HepG2 (cell line): ENCODE measurements around the gene ZFX. TPM values are rescaled to one million over a fixed set of nuclear protein-coding genes. Genes with fewer than 3 reads are reported as not detected.

Experiments
- ATAC-seq: fragments of 200-7000 bp; cut with Tn5 transposase; 3 replicates; pipeline ENCODE4 v1.9.1; 2020; ENCODE audit warnings: mild to moderate bottlenecking, moderate library complexity
- BruUV-seq: library from RNA; stranded (reverse); fragments of 400-500 nt; replicated peaks from 2 replicates; lab custom pipeline; 2021; lab: Mats Ljungman, UMichigan
- CTCF ChIA-PET: fragments of 300-600 bp; formaldehyde crosslinking; extraction: SDS; loops from one replicate; lab custom pipeline; 2021; ENCODE audit warnings: low total read pairs, inconsistent platforms, low intra/inter-chr PET ratio; lab: Yijun Ruan, JAX
- POLR2A ChIA-PET: fragments of 350-600 bp; sonication (Branson Sonifier 250); formaldehyde crosslinking; loops from one replicate; lab custom pipeline; 2020; ENCODE audit warnings: antibody characterized with exemption, inconsistent platforms; lab: Yijun Ruan, JAX
- DNase-seq: peaks from one replicate; pipeline ENCODE4 v3.0.0-alpha.2; 2015; ENCODE audit warnings: low spot score
- FAIRE-seq: peaks from 3 replicates; lab custom pipeline; 2011; peaks lifted over from hg19 to GRCh38; lab: Jason Lieb, UNC
- H2AFZ ChIP-seq: one replicate; pipeline ENCODE4 v1.6.1; 2011; ENCODE audit warnings: low read length, inconsistent platforms
- H3K27ac ChIP-seq: fragments of 300-600 bp; 3 replicates; pipeline ENCODE4 v1.8.0; 2011; ENCODE audit warnings: mixed run types, mild to moderate bottlenecking, mixed read lengths, low read length, inconsistent platforms; ENCODE audit not compliant: insufficient read depth; ENCODE audit errors: extremely low read length
- H3K27me3 ChIP-seq, 2 experiments: fragments of 200-600 bp in 1 of 2; 2 replicates in 1 of 2; 3 replicates in 1 of 2; pipeline versions ENCODE4 v1.6.0 to v1.8.0; 2011; ENCODE audit warnings: low read length in 2 of 2, mild to moderate bottlenecking in 2 of 2, moderate library complexity in 2 of 2, inconsistent platforms in 1 of 2; ENCODE audit not compliant: insufficient read depth in 2 of 2, control insufficient read depth in 1 of 2
- H3K36me3 ChIP-seq, 2 experiments: fragments of 200-600 bp in 1 of 2; replicated peaks in 1 of 2; 2 replicates in 1 of 2; 3 replicates in 1 of 2; pipeline versions ENCODE4 v1.5.1 to v1.8.0; 2011; ENCODE audit warnings: low read length in 2 of 2, inconsistent platforms in 1 of 2; ENCODE audit not compliant: insufficient read depth in 2 of 2, control insufficient read depth in 1 of 2
- H3K4me1 ChIP-seq: 2 replicates; pipeline ENCODE4 v1.5.1; 2012; ENCODE audit warnings: low read length, inconsistent platforms; ENCODE audit not compliant: insufficient read depth
- H3K4me2 ChIP-seq: 2 replicates; pipeline ENCODE4 v1.6.0; 2011; ENCODE audit warnings: low read depth, low read length, inconsistent platforms
- H3K4me3 ChIP-seq, 3 experiments: fragments of 200-600 bp in 1 of 3; sonication (generic), shearing (Covaris generic) in 1 of 3; replicated peaks in 1 of 3; 2 replicates each; pipeline ENCODE4 v1.5.1; 2011 to 2016; ENCODE audit warnings: low read length in 3 of 3, inconsistent platforms in 2 of 3, low read depth in 2 of 3, mild to moderate bottlenecking in 2 of 3, control low read depth in 1 of 3, mixed read lengths in 1 of 3; ENCODE audit not compliant: insufficient read depth in 1 of 3
- H3K79me2 ChIP-seq: one replicate; pipeline ENCODE4 v1.6.1; 2011; ENCODE audit warnings: low read length, inconsistent platforms; ENCODE audit not compliant: insufficient read depth
- H3K9ac ChIP-seq: 2 replicates; pipeline ENCODE4 v1.6.0; 2011; ENCODE audit warnings: mild to moderate bottlenecking, low read depth, low read length, inconsistent platforms; ENCODE audit not compliant: insufficient read depth
- H3K9me3 ChIP-seq: 2 replicates; pipeline ENCODE4 v1.5.1; 2012; ENCODE audit warnings: mild to moderate bottlenecking, low read length
- H4K20me1 ChIP-seq: 2 replicates; pipeline ENCODE4 v1.6.0; 2011; ENCODE audit warnings: inconsistent platforms, mild to moderate bottlenecking, low read length, moderate library complexity; ENCODE audit not compliant: insufficient read depth
- KMT2B ChIP-seq: IDR thresholded peaks from 2 replicates; pipeline ENCODE4 v1.6.1; 2016; ENCODE audit warnings: missing genetic modification reagents, missing compliant biosample characterization
- NBN ChIP-seq: fragments of 450-650 bp; conservative IDR thresholded peaks from 2 replicates; pipeline ENCODE4 v1.6.1; 2017
- REL ChIP-seq: sonication (generic); formaldehyde crosslinking; conservative IDR thresholded peaks from 2 replicates; pipeline ENCODE4 v1.8.0; 2022; ENCODE audit warnings: mild to moderate bottlenecking, missing genetic modification reagents, moderate library complexity
- SNAI1 ChIP-seq: sonication (generic); formaldehyde crosslinking; IDR thresholded peaks from 2 replicates; pipeline ENCODE4 v1.5.0; 2020; ENCODE audit warnings: mild to moderate bottlenecking, missing genetic modification reagents, borderline replicate concordance
- TFDP2 ChIP-seq: sonication (generic); formaldehyde crosslinking; IDR thresholded peaks from 2 replicates; pipeline ENCODE4 v1.4.0; 2020; ENCODE audit warnings: missing genetic modification reagents
- THRA ChIP-seq: sonication (generic); formaldehyde crosslinking; IDR thresholded peaks from 2 replicates; pipeline ENCODE4 v1.4.0; 2020; ENCODE audit warnings: missing genetic modification reagents, borderline replicate concordance
- ZNF224 ChIP-seq: sonication (generic); formaldehyde crosslinking; IDR thresholded peaks from 2 replicates; pipeline ENCODE4 v1.5.0; 2020; ENCODE audit warnings: mild to moderate bottlenecking, missing genetic modification reagents
- ZNF24 ChIP-seq: fragments of 450-650 bp; IDR thresholded peaks from 2 replicates; pipeline ENCODE4 v1.6.1; 2017; ENCODE audit warnings: antibody characterized with exemption, mild to moderate bottlenecking
- ZNF629 ChIP-seq: sonication (generic); formaldehyde crosslinking; conservative IDR thresholded peaks from 2 replicates; pipeline ENCODE4 v1.5.0; 2020; ENCODE audit warnings: missing genetic modification reagents
- ZNF772 ChIP-seq: sonication (generic); formaldehyde crosslinking; IDR thresholded peaks from 2 replicates; pipeline ENCODE4 v1.5.0; 2020; ENCODE audit warnings: mild to moderate bottlenecking, missing genetic modification reagents
- ZNF781 ChIP-seq: sonication (generic); formaldehyde crosslinking; IDR thresholded peaks from 2 replicates; pipeline ENCODE4 v1.5.1; 2020; ENCODE audit warnings: borderline replicate concordance, mild to moderate bottlenecking, missing genetic modification reagents; ENCODE audit errors: not compliant biosample characterization
- ZUFSP ChIP-seq: sonication (generic); formaldehyde crosslinking; IDR thresholded peaks from 2 replicates; pipeline ENCODE4 v1.9.0; 2021; ENCODE audit warnings: missing genetic modification reagents, mild to moderate bottlenecking, borderline replicate concordance
- WGBS: methylation state at CpG from one replicate; pipeline ENCODE4 v1.1.6; 2017; ENCODE audit warnings: low lambda C conversion rate; 5-methylcytosine and 5-hydroxymethylcytosine counted together
- in situ Hi-C: cut with HindIII; loops from 2 replicates; pipeline ENCODE4 v1.10.0; 2017; ENCODE audit warnings: low pct_unique_long_range_greater_than_20kb; ENCODE audit not compliant: extremely low pct_ligation_motif_present
- intact Hi-C: fragments of 100-400 bp; cut with micrococcal nuclease; formaldehyde crosslinking; loops from one replicate; pipeline ENCODE4 v1.10.0; 2022; ENCODE audit not compliant: unreplicated experiment
- polyA plus RNA-seq, 8 experiments: library from polyadenylated mRNA; depleted of rRNA in 3 of 8; stranded (reverse) in 7 of 8; unstranded in 1 of 8; fragments of >200 nt; fragmentation: Illumina TruSeq in 4 of 8; extraction: Trizol in 4 of 8; gene quantifications; 2 replicates each; pipeline versions ENCODE4 v1.2.1 to v1.2.3, GENCODE V29; 2011 to 2016; ENCODE audit warnings: low read depth in 4 of 8, missing spikeins in 1 of 8, mixed read lengths in 1 of 8; ENCODE audit not compliant: insufficient read depth in 1 of 8
- total RNA-seq, 5 experiments: library from RNA; depleted of rRNA; stranded (reverse); fragments of >200 nt; fragmentation: Illumina TruSeq; extraction: Trizol; gene quantifications; 2 replicates each; pipeline ENCODE4 v1.2.3, GENCODE V29; 2016; ENCODE audit warnings: low read depth in 1 of 5

Gene ZFX
- total and polyA plus RNA-seq, 2 of the 13 experiments (the other 11 are each of a cell fraction or from before 2014, with no cell fraction given), result 13.8 to 37.3 TPM

- peaks cover 47% of the 10 kb centered on the region for H4K20me1 ChIP-seq
- peaks cover 60% of the 10 kb centered on the region for H3K79me2 ChIP-seq
- intact Hi-C loops (no loop called here), in situ Hi-C loops (no loop called here)
- no peaks in the 10 kb centered on the region for H3K27me3 ChIP-seq
- no peaks in the 10 kb centered on the region for H3K9me3 ChIP-seq
- POLR2A ChIA-PET, result interaction anchor here (0.7 to 1.1 kb wide), 2 partner anchors 14 to 289 kb away, joined by 3 to 6 read pairs; no protein-coding TSS in a partner anchor
- no TSS peak for BruUV-seq
- no peak overlapping the region for H3K9ac ChIP-seq
- FAIRE-seq, result no peak
- no peak overlapping the region for H3K4me2 ChIP-seq
- TF ChIP-seq THRA (CRISPR knock-in tag) (no peak), ZNF224 (CRISPR knock-in tag) (no peak), ZNF772 (CRISPR knock-in tag) (no peak), ZNF629 (CRISPR knock-in tag) (no peak), ZNF781 (no peak)
- no peak overlapping the region for H2AFZ ChIP-seq
- no peak overlapping the region for H3K27ac ChIP-seq
- no peak overlapping the region for H3K4me3 ChIP-seq
- ATAC-seq, result no peak
- WGBS, result 88% methylated on average over 1 of the region's 1 CpG
- peaks cover 39% of the 10 kb centered on the region for H3K4me1 ChIP-seq
- CTCF ChIA-PET, result no interaction called here
- H3K36me3 ChIP-seq, result peaks cover 0 to 29% of the 10 kb centered on the region in 2 experiments; a peak in 3 of 5 replicates
- DNase-seq, result no peak
Measured at GRCh38 chrX:24204958-24205357, 55.4 kb downstream of the ZFX start.

GRCh38 chrX:24207826-24208225, 58.3 kb downstream of the ZFX start:
- Histone ChIP-seq H3K36me3 (peaks cover 3 to 35% of the 10 kb centered on the region in 2 experiments; a peak in 4 of 5 replicates), H3K9me3 (no peaks in the 10 kb centered on the region), H3K4me2 (no peak overlapping the region), H2AFZ (no peak overlapping the region), H4K20me1 (peaks cover 23% of the 10 kb centered on the region), H3K27me3 (no peaks in the 10 kb centered on the region), H3K79me2 (peaks cover 31% of the 10 kb centered on the region), H3K27ac (no peak overlapping the region), H3K4me1 (peaks cover 11% of the 10 kb centered on the region), H3K9ac (no peak overlapping the region), H3K4me3 (no peak overlapping the region)
- ATAC-seq (no peak), FAIRE-seq (no peak), DNase-seq (no peak)
- WGBS, result 90% methylated on average over 2 of the region's 2 CpGs
- intact Hi-C loops, result no loop called here
- BruUV-seq, result no TSS peak
- in situ Hi-C loops, result no loop called here
- ChIA-PET POLR2A (no interaction called here), CTCF (no interaction called here)
- TF ChIP-seq TFDP2 (CRISPR knock-in tag), result no peak
- no peak for TF ChIP-seq NBN
- no peak for TF ChIP-seq ZUFSP (CRISPR knock-in tag)
- no peak for TF ChIP-seq ZNF24
- no peak for TF ChIP-seq SNAI1 (CRISPR knock-in tag)
- no peak for TF ChIP-seq REL
- no peak for TF ChIP-seq KMT2B (CRISPR knock-in tag)
